Colonic mucosa (tissue), 4 donors: ENCODE results near the gene LRP3. TPM values are rescaled to one million over a fixed set of nuclear protein-coding genes. Genes with fewer than 3 reads are reported as not detected.

Experiments
- DNase-seq: peaks from one replicate; pipeline ENCODE4 v3.0.0-alpha.2; 2020
- H3K27ac ChIP-seq: fragments of 200-600 bp; one replicate; pipeline ENCODE4 v1.8.0; 2021
- H3K27me3 ChIP-seq: fragments of 200-600 bp; one replicate; pipeline ENCODE4 v1.8.0; 2021
- H3K36me3 ChIP-seq: fragments of 200-600 bp; one replicate; pipeline ENCODE4 v1.8.0; 2021
- H3K4me1 ChIP-seq: fragments of 200-600 bp; one replicate; pipeline ENCODE4 v1.8.0; 2021; ENCODE audit warnings: mild to moderate bottlenecking
- H3K4me3 ChIP-seq: fragments of 200-600 bp; one replicate; pipeline ENCODE4 v1.8.0; 2021
- H3K9ac ChIP-seq, 2 donors: one replicate each; pipeline ENCODE4 v1.7.0; 2013; ENCODE audit warnings: control low read depth in 2 of 2, low read depth in 2 of 2, low read length in 2 of 2
- H3K9me3 ChIP-seq: fragments of 200-600 bp; one replicate; pipeline ENCODE4 v1.8.0; 2021
- CTCF ChIP-seq: fragments of 200-600 bp; IDR thresholded peaks from one replicate; pipeline ENCODE4 v1.8.0; 2022; ENCODE audit warnings: antibody characterized with exemption, mild to moderate bottlenecking
- intact Hi-C: fragments of 100-400 bp; cut with DNase I; formaldehyde crosslinking; loops from one replicate; pipeline ENCODE4 v1.14.1; 2022
- total RNA-seq, 2 donors: library from RNA; stranded (reverse); fragmentation: NEBNext Ultra II Directional in 1 of 2; extraction: Animal tissue kit (Norgen Biotek cat#: 25700) in 1 of 2; gene quantifications; one replicate each; pipeline ENCODE4 v1.2.1, GENCODE V29; 2021
- donor health status: healthy.
- donor health status: DM: no; HTN: no; CAD: no.
- donor health status: DM: no; HTN: no; CAD: no.

Gene LRP3
- total RNA-seq, 2 donors from 2014 or later = 14.6 to 16.5 TPM

DNA sequence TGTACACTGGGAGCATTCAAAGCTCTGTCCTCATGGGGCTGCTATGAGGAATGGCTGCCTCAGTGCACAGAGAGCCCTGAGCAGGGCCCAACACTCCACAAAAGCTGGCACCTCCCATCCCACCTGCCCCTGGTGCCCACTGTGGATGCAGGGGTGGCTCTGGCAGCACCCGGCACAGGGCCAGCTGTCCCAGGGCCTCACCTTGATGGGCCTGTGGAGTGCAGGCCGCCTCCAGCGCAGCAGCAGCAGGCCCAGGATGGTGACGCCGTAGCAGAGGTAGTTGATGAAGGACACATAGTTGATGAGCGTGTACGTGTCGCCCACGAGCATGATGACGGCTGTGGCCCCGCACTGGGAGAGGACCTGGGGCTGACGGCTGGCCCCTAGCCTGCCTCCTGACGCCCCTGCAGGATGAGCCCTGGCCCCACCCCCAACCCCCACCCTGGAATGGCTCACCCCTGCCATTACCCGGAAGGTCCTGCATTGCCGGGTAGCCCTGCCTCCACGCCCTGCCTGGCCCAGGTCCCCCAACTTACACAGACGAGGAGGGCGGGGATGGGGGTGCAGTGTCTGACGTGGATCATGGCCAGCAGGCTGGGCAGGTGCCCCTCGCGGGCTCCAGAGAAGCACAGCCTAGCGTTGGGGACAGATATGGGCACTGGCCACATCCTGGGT, 16.3 kb downstream of the LRP3 start:
- intact Hi-C loops = no loop called here
- no peak overlapping the region for H3K4me3 ChIP-seq
- no peaks in the 10 kb centered on the region for H3K9me3 ChIP-seq
- H3K36me3 ChIP-seq = no peaks in the 10 kb centered on the region
- no peaks in the 10 kb centered on the region for H3K27me3 ChIP-seq
- H3K4me1 ChIP-seq = no peaks in the 10 kb centered on the region
- H3K9ac ChIP-seq = no peak overlapping the region
- no peak for DNase-seq
- H3K27ac ChIP-seq = no peak overlapping the region
- no peak for TF ChIP-seq CTCF

- no peak for TF ChIP-seq CTCF
- Histone ChIP-seq H3K27me3 (no peaks in the 10 kb centered on the region), H3K4me1 (no peaks in the 10 kb centered on the region), H3K4me3 (no peak overlapping the region), H3K9ac (no peak overlapping the region), H3K36me3 (no peaks in the 10 kb centered on the region), H3K9me3 (no peaks in the 10 kb centered on the region), H3K27ac (no peak overlapping the region)
- intact Hi-C loops = no loop called here
- DNase-seq = no peak
Observed at GRCh38 chr19:33211794-33212435, 17.8 kb downstream of the LRP3 start.

GRCh38 chr19:33212436-33213172, 18.5 kb downstream of the LRP3 start:
- H3K4me3 ChIP-seq = no peak overlapping the region
- DNase-seq = no peak
- TF ChIP-seq CTCF = no peak
- H3K36me3 ChIP-seq = no peaks in the 10 kb centered on the region
- no peaks in the 10 kb centered on the region for H3K4me1 ChIP-seq
- no peaks in the 10 kb centered on the region for H3K27me3 ChIP-seq
- intact Hi-C loops = no loop called here
- H3K27ac ChIP-seq = no peak overlapping the region
- H3K9ac ChIP-seq = no peak overlapping the region
- H3K9me3 ChIP-seq = no peaks in the 10 kb centered on the region

- DNase-seq = no peak
- TF ChIP-seq CTCF = no peak
- Histone ChIP-seq H3K36me3 (no peaks in the 10 kb centered on the region), H3K27me3 (no peaks in the 10 kb centered on the region), H3K9me3 (no peaks in the 10 kb centered on the region), H3K9ac (no peak overlapping the region), H3K4me1 (no peaks in the 10 kb centered on the region), H3K4me3 (no peak overlapping the region), H3K27ac (no peak overlapping the region)
- intact Hi-C loops = no loop called here
Observed at GRCh38 chr19:33214596-33214995, 20.5 kb downstream of the LRP3 start.

DNA sequence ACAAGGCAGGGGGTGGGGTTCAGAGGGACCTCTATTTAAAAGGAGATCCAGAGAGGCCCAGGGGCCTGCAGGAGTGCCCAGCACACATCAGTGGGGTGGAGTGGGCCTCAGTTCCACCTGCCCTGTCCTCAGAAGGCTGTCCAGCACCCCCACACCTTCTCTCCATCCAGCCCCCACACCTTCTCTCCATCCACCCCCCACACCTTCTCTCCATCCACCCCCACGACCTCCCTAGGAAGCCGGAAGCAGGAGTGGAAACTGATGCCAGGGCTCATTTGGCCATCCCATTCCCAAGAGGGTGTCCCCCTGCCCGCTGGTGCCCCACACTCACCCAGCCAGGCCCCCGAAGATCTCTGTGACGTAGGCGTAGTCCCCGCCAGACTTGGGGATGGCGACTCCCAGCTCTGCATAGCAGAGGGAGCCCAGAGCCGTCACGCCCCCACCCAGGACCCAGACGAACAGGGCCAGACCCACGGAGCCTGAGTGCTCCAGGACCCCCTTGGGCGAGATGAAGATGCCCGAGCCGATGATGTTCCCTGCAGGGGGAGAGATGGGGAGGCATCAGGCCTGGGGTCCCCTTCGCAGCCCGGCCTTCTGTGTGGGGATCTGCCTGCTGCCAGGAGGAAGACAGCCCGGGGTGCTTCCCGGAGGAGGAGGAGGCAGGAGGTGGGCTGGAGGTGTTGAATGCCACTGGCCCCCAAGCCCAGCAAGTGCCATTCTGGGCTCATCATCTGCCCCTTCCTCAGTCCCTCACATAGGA, 21.5 kb downstream of the LRP3 start:
- Histone ChIP-seq H3K27ac (no peak overlapping the region), H3K9me3 (no peaks in the 10 kb centered on the region), H3K4me1 (no peaks in the 10 kb centered on the region), H3K27me3 (no peaks in the 10 kb centered on the region), H3K9ac (no peak overlapping the region), H3K4me3 (no peak overlapping the region), H3K36me3 (no peaks in the 10 kb centered on the region)
- intact Hi-C loops = no loop called here
- no peak for DNase-seq
- no peak for TF ChIP-seq CTCF
